Gastrocnemius medialis (tissue), 4 donors: ENCODE measurements around the gene PIPOX. TPM values are rescaled to one million over a fixed set of nuclear protein-coding genes. Genes with fewer than 3 reads are reported as not detected.

Source experiments
- ATAC-seq, 2 donors: fragments of 150-250 bp; one replicate each; pipeline ENCODE4 v1.9.1; 2016
- DNase-seq, 2 donors: peaks; one replicate each; pipeline ENCODE4 v3.0.0-alpha.2; 2019
- H3K27ac ChIP-seq, 4 donors: fragments of 200-600 bp; sonication (generic); 1 replicate in 1 of 4; 2 replicates in 3 of 4; pipeline ENCODE4 v1.5.1; 2016 to 2018; ENCODE audit warnings: mild to moderate bottlenecking in 2 of 4, moderate library complexity in 1 of 4
- H3K27me3 ChIP-seq, 3 donors: fragments of 200-600 bp; sonication (generic) in 2 of 3; 1 replicate in 1 of 3; 2 replicates in 2 of 3; pipeline versions ENCODE4 v1.5.1 to v1.6.0; 2016 to 2019; ENCODE audit warnings: mild to moderate bottlenecking in 1 of 3, moderate library complexity in 1 of 3
- H3K36me3 ChIP-seq, 2 donors: fragments of 200-600 bp; sonication (generic) in 1 of 2; one replicate each; pipeline ENCODE4 v1.5.1; 2017 to 2018
- H3K4me1 ChIP-seq, 2 donors: fragments of 200-600 bp; sonication (generic) in 1 of 2; one replicate each; pipeline ENCODE4 v1.5.1; 2016 to 2017; ENCODE audit warnings: mild to moderate bottlenecking in 2 of 2
- H3K4me3 ChIP-seq, 4 donors: fragments of 200-600 bp; sonication (generic) in 3 of 4; 1 replicate in 1 of 4; 2 replicates in 3 of 4; pipeline ENCODE4 v1.5.1; 2016 to 2019; ENCODE audit warnings: mild to moderate bottlenecking in 2 of 4
- H3K9me3 ChIP-seq, 3 donors: fragments of 200-600 bp; sonication (generic) in 2 of 3; 1 replicate in 1 of 3; 2 replicates in 2 of 3; pipeline ENCODE4 v1.5.1; 2016 to 2019
- POLR2A ChIP-seq, 2 donors: fragments of 450-650 bp; IDR thresholded peaks; one replicate each; pipeline ENCODE4 v1.6.1; 2017; ENCODE audit warnings: antibody characterized with exemption in 2 of 2, mild to moderate bottlenecking in 2 of 2, moderate library complexity in 2 of 2
- in situ Hi-C, 4 donors: fragments of 200-750 bp; cut with MboI; loops; one replicate each; pipeline versions ENCODE4 v1.15.0 to v1.8.0; 2017; ENCODE audit warnings: low sequenced_read_pairs in 4 of 4
- intact Hi-C: fragments of 100-400 bp; cut with DNase I; formaldehyde crosslinking; loops from one replicate; pipeline ENCODE4 v1.15.1; 2023; ENCODE audit warnings: low total_unique reads
- total RNA-seq, 4 donors: library from RNA; depleted of rRNA; stranded (reverse); fragments of >200 nt; gene quantifications; one replicate each; pipeline versions ENCODE4 v1.1.0 to v1.2.3, GENCODE V29; 2016
- TF ChIP-seq, protein P1 (sequence below), 5 experiments: fragments of 450-650 bp in 3 of 5; fragments of 200-600 bp in 2 of 5; sonication (generic) in 2 of 5; IDR thresholded peaks in 4 of 5; conservative IDR thresholded peaks in 1 of 5; 1 replicate in 4 of 5; 2 replicates in 1 of 5; pipeline ENCODE4 v1.5.1; 2016 to 2019; ENCODE audit warnings: antibody characterized with exemption in 5 of 5, mild to moderate bottlenecking in 3 of 5, moderate library complexity in 3 of 5

PIPOX gene
- total RNA-seq, 4 donors from 2014 or later = 0.42 to 2.4 (median 1.1) TPM

DNA sequence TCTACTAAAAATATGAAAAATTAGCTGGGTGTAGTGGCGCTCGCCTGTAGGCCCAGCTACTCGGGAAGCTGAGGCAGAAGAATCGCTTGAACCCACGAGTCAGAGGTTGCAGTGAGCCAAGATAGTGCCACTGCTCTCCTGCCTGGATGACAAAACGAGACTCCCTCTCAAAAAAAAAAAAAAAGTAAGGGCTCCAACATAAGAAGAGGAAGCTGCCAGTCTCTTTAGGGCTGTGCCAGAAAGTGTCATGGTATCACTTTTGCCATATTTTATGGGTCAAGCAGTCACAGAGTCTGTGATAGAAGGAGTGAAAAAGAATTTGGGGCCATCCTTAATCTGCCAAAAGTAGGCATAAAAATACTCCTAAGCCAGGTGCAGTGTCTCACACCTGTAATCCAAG is 1.4 kb upstream of the PIPOX start:
- ATAC-seq (no peak), DNase-seq (no peak)
- in situ Hi-C loops = no loop called here
- H3K27me3 ChIP-seq = peaks cover 8 to 20% (median 11%) of the 10 kb centered on the region in 3 donors
- no peaks in the 10 kb centered on the region for H3K36me3 ChIP-seq
- H3K9me3 ChIP-seq = no peaks in the 10 kb centered on the region
- no peak overlapping the region for H3K4me3 ChIP-seq
- peaks cover 3 to 4% of the 10 kb centered on the region in 2 donors for H3K4me1 ChIP-seq
- TF ChIP-seq POLR2A (IDR thresholded peaks at IDR 0.05) = no peak
- TF ChIP-seq, protein P1, sequence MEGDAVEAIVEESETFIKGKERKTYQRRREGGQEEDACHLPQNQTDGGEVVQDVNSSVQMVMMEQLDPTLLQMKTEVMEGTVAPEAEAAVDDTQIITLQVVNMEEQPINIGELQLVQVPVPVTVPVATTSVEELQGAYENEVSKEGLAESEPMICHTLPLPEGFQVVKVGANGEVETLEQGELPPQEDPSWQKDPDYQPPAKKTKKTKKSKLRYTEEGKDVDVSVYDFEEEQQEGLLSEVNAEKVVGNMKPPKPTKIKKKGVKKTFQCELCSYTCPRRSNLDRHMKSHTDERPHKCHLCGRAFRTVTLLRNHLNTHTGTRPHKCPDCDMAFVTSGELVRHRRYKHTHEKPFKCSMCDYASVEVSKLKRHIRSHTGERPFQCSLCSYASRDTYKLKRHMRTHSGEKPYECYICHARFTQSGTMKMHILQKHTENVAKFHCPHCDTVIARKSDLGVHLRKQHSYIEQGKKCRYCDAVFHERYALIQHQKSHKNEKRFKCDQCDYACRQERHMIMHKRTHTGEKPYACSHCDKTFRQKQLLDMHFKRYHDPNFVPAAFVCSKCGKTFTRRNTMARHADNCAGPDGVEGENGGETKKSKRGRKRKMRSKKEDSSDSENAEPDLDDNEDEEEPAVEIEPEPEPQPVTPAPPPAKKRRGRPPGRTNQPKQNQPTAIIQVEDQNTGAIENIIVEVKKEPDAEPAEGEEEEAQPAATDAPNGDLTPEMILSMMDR (IDR thresholded peaks at IDR 0.05 in 4 of 5, conservative IDR thresholded peaks at IDR 0.05 in 1 of 5) = no peak
- H3K27ac ChIP-seq = no peak overlapping the region
- intact Hi-C loops = no loop called here

DNA sequence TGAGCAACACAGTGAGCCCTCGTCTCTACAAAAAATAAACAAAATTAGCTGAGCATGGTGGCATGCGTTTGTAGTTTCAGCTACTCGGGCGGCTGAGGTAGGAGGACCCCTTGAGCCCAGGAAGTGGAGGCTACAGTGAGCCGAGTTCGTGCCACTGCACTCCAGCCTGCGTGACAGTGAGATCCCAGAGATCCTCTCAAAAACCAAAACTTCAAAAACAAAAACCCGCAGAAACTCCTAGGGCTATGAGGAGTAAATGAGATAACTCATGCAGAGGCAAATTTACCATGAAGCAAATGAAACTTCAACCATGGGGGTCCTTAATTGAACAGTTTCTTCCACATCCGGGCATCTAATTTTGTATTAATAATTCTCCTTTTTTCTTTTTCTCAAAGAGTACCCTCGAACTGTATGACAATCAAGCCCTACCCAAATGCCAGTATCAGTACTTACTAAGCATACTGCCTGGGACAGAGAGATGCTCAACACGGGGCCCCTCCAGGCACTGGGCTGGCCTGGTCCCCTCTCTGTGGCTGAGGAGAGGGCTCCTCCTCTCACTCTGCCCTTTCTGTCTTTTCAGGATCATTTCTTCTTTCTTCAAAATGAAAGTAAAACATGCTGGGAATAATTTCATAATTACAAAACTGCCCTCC is 789 bp upstream of the PIPOX start:
- Histone ChIP-seq H3K36me3 (no peaks in the 10 kb centered on the region), H3K27me3 (peaks cover 8 to 17% (median 9%) of the 10 kb centered on the region in 3 donors), H3K27ac (no peak overlapping the region), H3K4me1 (peaks cover 3 to 4% of the 10 kb centered on the region in 2 donors), H3K9me3 (no peaks in the 10 kb centered on the region), H3K4me3 (no peak overlapping the region)
- in situ Hi-C loops (no loop called here), intact Hi-C loops (no loop called here)
- no peak for TF ChIP-seq POLR2A (IDR thresholded peaks at IDR 0.05)
- TF ChIP-seq, protein P1 (IDR thresholded peaks at IDR 0.05 in 4 of 5, conservative IDR thresholded peaks at IDR 0.05 in 1 of 5) = no peak
- no peak for ATAC-seq
- DNase-seq = no peak

DNA sequence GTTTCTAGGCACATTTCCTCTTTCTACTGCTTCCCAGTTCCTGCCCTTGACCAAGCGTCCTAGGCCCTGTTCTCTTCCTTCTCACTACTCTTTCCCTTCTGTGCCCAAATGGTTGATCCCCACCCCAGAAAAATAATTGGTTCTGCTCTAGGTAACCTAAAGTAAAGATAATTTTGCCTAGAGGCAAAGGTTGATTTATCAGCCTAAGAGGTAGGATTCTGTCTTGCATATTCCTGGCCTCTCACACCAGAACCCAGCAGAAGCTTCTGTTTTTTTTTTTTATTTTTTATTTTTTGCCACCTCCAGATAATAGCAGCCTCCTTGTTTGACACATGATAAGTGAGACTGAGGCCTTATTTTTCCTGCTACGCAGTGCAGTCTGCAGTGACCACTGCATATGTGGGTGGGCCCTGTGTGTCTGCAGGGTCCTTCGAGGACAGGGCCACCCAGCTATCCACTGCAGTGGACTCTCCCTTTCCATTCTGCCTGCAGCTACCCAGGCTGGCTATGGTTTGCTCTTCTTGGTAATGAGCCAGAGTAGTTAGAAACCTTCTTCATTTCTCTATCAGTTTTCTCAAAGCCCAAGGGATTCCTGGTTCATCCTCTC is 701 bp downstream of the PIPOX start:
- H3K4me3 ChIP-seq = no peak overlapping the region

DNA sequence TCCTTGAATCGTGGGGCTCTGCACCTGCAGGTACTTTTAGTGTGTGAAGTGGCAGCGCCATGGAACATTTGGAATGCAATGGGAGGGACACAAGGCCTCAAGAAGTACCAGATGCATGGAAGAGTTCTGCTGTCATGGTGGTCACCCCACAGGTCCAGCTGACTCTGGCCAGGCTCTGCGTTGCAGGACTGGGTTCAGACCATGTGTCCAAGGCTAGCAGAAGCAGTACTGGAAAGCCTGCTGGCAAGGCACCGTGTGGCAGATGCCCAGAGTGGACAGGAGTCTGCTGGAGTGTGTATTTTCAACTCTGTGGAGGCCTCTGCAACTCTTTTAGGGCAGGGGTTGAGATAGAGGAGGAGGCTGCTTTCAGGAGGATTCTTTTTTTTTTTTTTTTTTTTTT is 2.1 kb downstream of the PIPOX start:
- Histone ChIP-seq H3K36me3 (no peaks in the 10 kb centered on the region), H3K4me3 (no peak overlapping the region), H3K4me1 (peaks cover 3 to 4% of the 10 kb centered on the region in 2 donors), H3K9me3 (no peaks in the 10 kb centered on the region), H3K27me3 (peaks cover 0 to 3% (median 0%) of the 10 kb centered on the region in 3 donors), H3K27ac (no peak overlapping the region)
- TF ChIP-seq, protein P1 (IDR thresholded peaks at IDR 0.05 in 4 of 5, conservative IDR thresholded peaks at IDR 0.05 in 1 of 5) = no peak
- TF ChIP-seq POLR2A (IDR thresholded peaks at IDR 0.05) = no peak
- DNase-seq (no peak), ATAC-seq (no peak)
- intact Hi-C loops (no loop called here), in situ Hi-C loops (no loop called here)

More for the DNA sequence above, 701 bp downstream of the PIPOX start:
- Histone ChIP-seq H3K9me3 (no peaks in the 10 kb centered on the region), H3K27ac (no peak overlapping the region), H3K27me3 (peaks cover 0 to 3% (median 0%) of the 10 kb centered on the region in 3 donors), H3K4me1 (peaks cover 3 to 4% of the 10 kb centered on the region in 2 donors), H3K36me3 (no peaks in the 10 kb centered on the region)
- in situ Hi-C loops (no loop called here), intact Hi-C loops (no loop called here)
- no peak for TF ChIP-seq POLR2A (IDR thresholded peaks at IDR 0.05)
- TF ChIP-seq, protein P1 (IDR thresholded peaks at IDR 0.05 in 4 of 5, conservative IDR thresholded peaks at IDR 0.05 in 1 of 5) = no peak
- ATAC-seq (no peak), DNase-seq (no peak)
